Motor neuron (in vitro differentiated cells): ENCODE data around the gene RAB4A. TPM values are rescaled to one million over a fixed set of nuclear protein-coding genes. Genes with fewer than 3 reads are reported as not detected.

Experiments
- ATAC-seq, 8 experiments: fragments of 200-7000 bp; cut with Tn5 transposase; replicated peaks in 6 of 8; 2 replicates each; pipeline ENCODE4 v1.8.0; 2021; ENCODE audit warnings: mild to moderate bottlenecking in 8 of 8, moderate library complexity in 8 of 8
- H3K27ac ChIP-seq, 2 donors: fragments of 250-450 bp; sonication (Bioruptor Pico); 2 replicates each; pipeline ENCODE4 v1.9.0; 2021; ENCODE audit warnings: antibody characterized with exemption in 2 of 2, mild to moderate bottlenecking in 2 of 2, moderate library complexity in 1 of 2
- H3K4me1 ChIP-seq, 2 donors: fragments of 250-450 bp; sonication (Bioruptor Pico); replicated peaks in 1 of 2; 2 replicates each; pipeline ENCODE4 v1.6.1; 2021; ENCODE audit warnings: antibody characterized with exemption in 2 of 2, mild to moderate bottlenecking in 2 of 2, moderate library complexity in 1 of 2
- H3K4me3 ChIP-seq, 5 donors: fragments of 250-450 bp; sonication (Bioruptor Pico); 2 replicates each; pipeline ENCODE4 v1.9.0; 2021; ENCODE audit warnings: antibody characterized with exemption in 5 of 5, mild to moderate bottlenecking in 5 of 5, moderate library complexity in 4 of 5
- WGBS, 10 experiments: fragments of 450-650 bp; shearing (Covaris generic); methylation state at CpG; one replicate each; pipeline ENCODE4 v1.0.0; 2022; 5-methylcytosine and 5-hydroxymethylcytosine counted together
- in situ Hi-C, 9 experiments: fragments of 400-800 bp; cut with MboI; loops; one replicate each; pipeline ENCODE4 v1.15.0; 2021; ENCODE audit warnings: low sequenced_read_pairs in 9 of 9, low pct_unique_long_range_greater_than_20kb in 2 of 9; ENCODE audit not compliant: unreplicated experiment in 9 of 9
- total RNA-seq, 8 experiments: library from RNA; unstranded; fragments of 300-600 nt; gene quantifications; 2 replicates each; pipeline versions ENCODE4 v1.2.3 to v1.2.4, GENCODE V29; 2022

Gene RAB4A
- total RNA-seq, 8 experiments from 2014 or later: 12.9 to 51.6 (median 35.3) TPM

DNA sequence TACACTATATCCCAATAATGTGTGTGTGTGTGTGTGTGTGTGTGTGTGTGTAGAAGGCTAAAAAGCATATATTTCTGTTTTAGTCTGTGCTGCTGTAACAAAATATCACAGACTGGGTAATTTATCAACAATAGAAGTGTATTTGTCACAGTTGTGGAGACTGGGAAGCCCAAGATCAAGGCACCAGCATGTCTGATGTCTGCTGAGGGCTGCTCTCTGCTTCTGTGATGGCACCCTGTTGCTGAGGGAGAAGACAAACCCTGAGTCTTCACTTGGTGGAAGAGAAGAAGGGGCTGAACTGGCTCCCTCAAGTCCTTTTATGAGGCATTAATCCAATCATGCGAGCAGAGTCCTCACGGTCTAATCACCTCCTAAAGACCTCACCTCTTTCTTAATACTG lies 23.0 kb upstream of the RAB4A start:
- Histone ChIP-seq H3K27ac (no peak overlapping the region), H3K4me1 (peaks cover 8% of the 10 kb centered on the region in 2 donors), H3K4me3 (no peak overlapping the region)
- ATAC-seq: no peak
- in situ Hi-C loops: loop anchor here in 2 of 9 experiments (25.0 kb wide), 1 partner anchor 511 kb away; the partner anchor contains the start of gene RHOU (in 2 of the 2)
- 40 to 93% (median 83%) methylated on average over 1 to 2 of the region's 2 CpGs; no CpG with 5 or more reads in 4 of the 10 experiments for WGBS, 10 experiments

DNA sequence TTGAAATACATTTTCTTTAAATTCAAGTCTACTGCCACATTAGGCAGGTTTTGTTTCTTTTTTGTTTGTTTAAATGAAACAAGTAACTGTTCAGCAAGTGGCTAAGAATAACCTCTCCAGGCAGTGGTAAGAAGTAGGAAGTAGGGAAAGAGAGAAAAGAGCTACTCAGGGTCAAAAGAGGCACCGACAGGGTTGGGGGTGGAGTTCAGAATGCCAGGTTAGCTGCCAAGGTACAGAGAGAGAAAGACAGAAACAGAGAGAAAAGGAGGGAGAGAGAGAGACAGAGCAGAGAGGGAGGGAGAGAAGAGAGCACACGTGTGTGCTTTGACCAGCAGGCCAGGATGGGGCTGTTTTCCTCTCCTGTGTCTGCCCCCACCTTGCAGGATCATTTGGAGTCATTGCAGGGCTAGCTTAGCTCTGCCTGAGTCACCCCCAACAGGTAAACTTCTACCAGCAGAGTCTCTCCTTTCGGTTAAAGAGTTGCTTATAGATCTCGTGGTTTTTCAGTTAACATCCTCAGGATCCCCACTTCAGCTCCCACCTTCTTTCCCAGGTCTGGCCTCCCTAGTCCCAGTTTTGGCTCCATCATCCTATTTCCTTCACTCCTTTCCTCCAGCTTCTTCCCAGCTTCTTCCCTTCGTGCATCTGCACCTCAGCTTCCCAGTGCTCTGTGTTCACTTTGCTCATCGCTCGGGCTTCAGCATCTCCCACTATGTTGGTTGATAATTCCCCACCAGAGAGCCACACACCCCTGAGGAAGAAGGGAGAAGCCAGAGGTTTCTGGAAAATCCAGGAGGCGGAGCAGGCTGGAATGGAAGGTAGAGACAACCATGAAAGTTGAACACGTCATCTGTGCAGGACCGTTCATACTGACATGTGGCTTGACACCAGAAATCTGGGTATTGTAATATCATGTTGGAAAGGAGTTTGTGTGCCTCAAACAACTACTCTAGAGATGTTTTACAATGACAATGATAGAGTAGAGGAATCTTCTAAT lies 21.8 kb upstream of the RAB4A start:
- in situ Hi-C loops: loop anchor here in 2 of 9 experiments (25.0 kb wide), 1 partner anchor 512 kb away; the partner anchor contains the start of gene RHOU (in 2 of the 2)
- 0 to 78% (median 60%) methylated on average over 2 to 10 of the region's 10 CpGs for WGBS, 10 experiments
- Histone ChIP-seq H3K27ac (no peak overlapping the region), H3K4me1 (peaks cover 12 to 15% of the 10 kb centered on the region in 2 donors), H3K4me3 (no peak overlapping the region)
- no peak for ATAC-seq

DNA sequence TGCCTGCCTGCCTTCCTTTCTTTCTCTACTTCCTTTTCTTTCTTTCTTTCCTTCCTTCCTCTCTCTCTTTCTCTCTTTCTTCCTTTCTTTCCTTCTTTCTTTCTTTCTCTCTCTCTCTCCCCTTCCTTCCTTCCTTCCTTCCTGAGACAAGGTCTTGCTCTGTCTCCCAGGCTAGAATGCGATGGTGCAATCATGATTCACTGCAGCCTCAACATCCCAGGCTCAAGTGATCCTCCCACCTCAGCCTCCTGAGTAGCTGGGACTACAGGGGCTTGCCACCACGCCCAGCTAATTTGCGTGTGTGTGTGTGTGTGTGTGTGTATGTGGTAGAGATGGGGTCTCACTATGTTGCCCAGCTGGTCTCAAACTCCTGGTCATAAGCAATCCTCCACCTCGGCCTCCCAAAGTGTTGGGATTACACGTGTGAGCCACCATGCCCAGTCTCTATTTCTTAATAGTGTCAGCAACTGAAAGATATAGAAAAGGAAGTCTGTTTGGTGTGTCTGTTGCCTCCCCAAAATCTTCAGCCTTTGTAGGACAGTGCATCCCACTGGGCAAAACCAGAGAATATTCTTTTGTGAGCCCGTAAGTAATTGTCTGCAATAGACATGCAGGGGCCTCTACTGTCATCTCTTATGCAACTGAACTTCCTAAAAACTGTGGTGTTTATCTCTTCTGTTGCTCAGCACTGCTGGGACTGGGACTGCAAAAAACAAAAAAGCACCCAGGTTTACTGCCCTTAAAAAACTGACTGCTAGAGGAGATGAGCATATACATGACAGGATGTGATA lies 20.9 kb upstream of the RAB4A start:
- no peak overlapping the region for H3K27ac ChIP-seq
- ATAC-seq: no peak

DNA sequence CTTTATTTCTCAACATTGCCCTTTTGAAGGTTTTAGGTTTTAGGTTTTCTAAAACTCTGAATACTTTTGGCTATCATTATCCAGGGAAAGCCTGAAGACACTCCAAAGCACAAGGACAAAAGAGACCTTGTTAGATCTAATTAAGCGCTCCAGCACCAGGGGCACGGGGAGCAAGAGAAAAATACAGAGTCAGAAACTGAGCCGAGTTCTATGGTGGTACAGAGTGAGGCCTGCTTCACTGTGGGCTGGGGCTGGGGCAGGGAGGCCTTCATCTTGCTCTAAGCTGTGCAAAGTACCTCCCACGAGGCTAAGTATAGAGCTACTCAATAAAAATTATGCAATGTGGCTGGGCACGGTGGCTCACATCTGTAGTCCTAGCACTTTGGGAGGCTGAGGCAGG lies 19.7 kb upstream of the RAB4A start:
- H3K27ac ChIP-seq: no peak overlapping the region
- in situ Hi-C loops: loop anchor here in 8 of 9 experiments (25.0 kb wide), 4 partner anchors 211 to 1061 kb away; partner anchors contain the start of gene NUP133 (in 3 of the 8)
- WGBS, 10 experiments: 20 to 100% (median 50%) methylated on average over 1 to 4 of the region's 5 CpGs; no CpG with 5 or more reads in 1 of the 10 experiments

More for the DNA sequence above, 20.9 kb upstream of the RAB4A start:
- WGBS, 10 experiments: 30 to 100% (median 76%) methylated on average over 1 to 5 of the region's 6 CpGs
- peaks cover 12 to 15% of the 10 kb centered on the region in 2 donors for H3K4me1 ChIP-seq
- in situ Hi-C loops: loop anchor here in 8 of 9 experiments (25.0 kb wide), 5 partner anchors 212 to 1062 kb away; partner anchors contain the start of genes NUP133 (in 3 of the 8) and RHOU (in 2 of the 8)
- H3K4me3 ChIP-seq: no peak overlapping the region

GRCh38 chr1:229252228-229252984 lies 18.5 kb upstream of the RAB4A start:
- peaks cover 12 to 15% of the 10 kb centered on the region in 2 donors for H3K4me1 ChIP-seq
- in situ Hi-C loops: loop anchor here in 8 of 9 experiments (25.0 kb wide), 4 partner anchors 210 to 1060 kb away; partner anchors contain the start of gene NUP133 (in 3 of the 8)
- no peak overlapping the region for H3K4me3 ChIP-seq
- H3K27ac ChIP-seq: no peak overlapping the region
- 30 to 97% (median 62%) methylated on average over 2 to 7 of the region's 12 CpGs; no CpG with 5 or more reads in 4 of the 10 experiments for WGBS, 10 experiments
- no peak for ATAC-seq

More for the DNA sequence above, 19.7 kb upstream of the RAB4A start:
- Histone ChIP-seq H3K4me1 (peaks cover 12 to 15% of the 10 kb centered on the region in 2 donors), H3K4me3 (no peak overlapping the region)
- peak in 2 of 8 experiments; percentile 50 for ATAC-seq

GRCh38 chr1:229253151-229253974 lies 17.5 kb upstream of the RAB4A start:
- no peak overlapping the region for H3K4me3 ChIP-seq
- H3K4me1 ChIP-seq: peaks cover 12 to 15% of the 10 kb centered on the region in 2 donors
- WGBS, 10 experiments: 16 to 40% (median 22%) methylated on average over 3 to 9 of the region's 13 CpGs; no CpG with 5 or more reads in 1 of the 10 experiments
- ATAC-seq: peak; percentile 73 to 89 (median 84)
- in situ Hi-C loops: loop anchor here in 8 of 9 experiments (25.0 kb wide), 4 partner anchors 209 to 1059 kb away; partner anchors contain the start of gene NUP133 (in 3 of the 8)
- no peak overlapping the region for H3K27ac ChIP-seq

DNA sequence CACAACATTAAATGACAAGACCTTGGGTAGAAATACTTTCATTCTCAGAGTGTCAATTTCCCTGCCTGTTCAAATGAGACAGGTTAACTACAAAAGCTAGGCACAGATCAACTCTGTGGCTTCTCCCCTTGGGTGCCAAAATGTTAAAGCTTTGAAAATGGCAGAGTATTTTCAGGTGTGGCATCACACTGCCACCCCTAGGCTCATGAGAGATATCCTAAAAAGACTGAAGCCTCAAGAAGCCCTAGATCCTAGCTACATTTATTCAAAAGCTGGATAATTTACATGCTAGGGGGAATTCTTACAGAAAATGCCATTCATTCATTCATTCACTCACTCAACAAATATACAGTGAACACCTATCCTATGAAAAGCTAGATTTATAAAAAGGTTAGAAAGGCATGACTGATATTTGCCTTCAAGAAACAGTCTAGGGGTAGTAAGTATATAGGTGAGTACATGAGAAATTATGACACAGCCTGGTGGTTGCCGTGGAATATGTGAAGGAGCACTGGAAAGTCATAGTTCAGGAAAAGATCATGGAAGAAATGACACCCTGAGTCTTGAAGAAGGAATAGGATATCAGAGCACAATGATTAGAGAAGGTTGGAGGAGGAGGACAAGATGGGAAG lies 15.9 kb upstream of the RAB4A start:
- Histone ChIP-seq H3K27ac (no peak overlapping the region), H3K4me1 (peaks cover 12 to 15% of the 10 kb centered on the region in 2 donors), H3K4me3 (no peak overlapping the region)
- ATAC-seq: peak in 3 of 8 experiments; percentile 17 to 42 (median 36)
- 0 to 100% (median 76%) methylated on average over 1 of the region's 1 CpG for WGBS, 10 experiments
- in situ Hi-C loops: loop anchor here in 8 of 9 experiments (25.0 kb wide), 4 partner anchors 207 to 1057 kb away; partner anchors contain the start of gene NUP133 (in 3 of the 8)

GRCh38 chr1:229258031-229258756 lies 12.7 kb upstream of the RAB4A start:
- Histone ChIP-seq H3K27ac (no peak overlapping the region), H3K4me3 (no peak overlapping the region), H3K4me1 (peaks cover 8% of the 10 kb centered on the region in 2 donors)
- 0 to 36% (median 11%) methylated on average over 1 to 4 of the region's 4 CpGs; no CpG with 5 or more reads in 2 of the 10 experiments for WGBS, 10 experiments
- ATAC-seq: peak; percentile 60 to 85 (median 72)
- in situ Hi-C loops: loop anchor here in 8 of 9 experiments (25.0 kb wide), 4 partner anchors 204 to 1054 kb away; partner anchors contain the start of gene NUP133 (in 3 of the 8)

DNA sequence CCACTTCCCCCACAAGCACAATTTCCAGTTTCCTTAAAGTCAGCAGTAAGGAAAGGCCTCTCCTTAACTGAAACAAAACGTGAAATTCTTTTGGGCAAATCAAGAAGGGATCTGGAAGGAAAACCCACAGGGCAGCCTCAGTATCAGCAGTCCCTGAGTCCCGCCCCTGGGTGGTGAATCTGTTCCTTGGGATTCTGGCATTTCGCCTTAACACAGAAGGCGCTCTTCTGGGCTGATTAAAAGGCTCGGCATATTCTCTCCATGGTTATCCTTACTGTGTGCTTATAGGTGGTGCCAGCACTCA lies 12.2 kb upstream of the RAB4A start:
- peak in 2 of 8 experiments; percentile 59 to 79 for ATAC-seq
- Histone ChIP-seq H3K27ac (no peak overlapping the region), H3K4me3 (no peak overlapping the region), H3K4me1 (peaks cover 4 to 8% of the 10 kb centered on the region in 2 donors)
- in situ Hi-C loops: loop anchor here in 8 of 9 experiments (25.0 kb wide), 4 partner anchors 204 to 1054 kb away; partner anchors contain the start of gene NUP133 (in 3 of the 8)
- WGBS, 10 experiments: 31 to 100% (median 82%) methylated on average over 1 to 5 of the region's 5 CpGs; no CpG with 5 or more reads in 3 of the 10 experiments

DNA sequence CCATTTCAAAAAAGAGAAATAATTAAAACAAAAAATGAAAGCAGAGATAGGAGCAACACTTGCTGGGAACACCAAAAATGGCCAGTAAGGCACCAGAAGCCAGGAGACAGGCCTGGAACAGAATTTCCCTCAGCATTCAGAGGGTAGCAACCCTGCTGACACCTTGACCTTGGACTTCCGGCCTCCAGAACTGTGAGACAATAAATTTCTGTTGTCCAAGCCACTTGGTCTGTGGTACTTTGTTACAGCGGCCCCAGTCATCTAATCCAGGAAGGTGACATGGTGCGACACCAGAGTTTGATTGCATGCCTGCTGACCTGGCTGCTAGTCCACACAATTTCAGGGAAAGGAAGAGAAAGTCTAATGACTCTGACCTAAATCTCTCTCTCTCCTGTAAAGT lies 10.6 kb upstream of the RAB4A start:
- no peak for ATAC-seq
- in situ Hi-C loops: loop anchor here (10.0 to 25.0 kb wide), 5 partner anchors 202 to 1052 kb away; partner anchors contain the start of gene NUP133 (in 3 of the 9)
- 67 to 100% (median 88%) methylated on average over 1 to 3 of the region's 3 CpGs; no CpG with 5 or more reads in 2 of the 10 experiments for WGBS, 10 experiments
- Histone ChIP-seq H3K4me1 (peaks cover 4 to 8% of the 10 kb centered on the region in 2 donors), H3K4me3 (no peak overlapping the region), H3K27ac (no peak overlapping the region)
